SK-N-SH (cell line): ENCODE measurements around the gene THSD8. TPM values are rescaled to one million over a fixed set of nuclear protein-coding genes. Genes with fewer than 3 reads are reported as not detected.
A peak's percentile ranks its signal among the peaks of the same experiment; 100 is the strongest.

Source experiments
- CTCF ChIA-PET: fragments of 300-600, 350-600 bp; formaldehyde crosslinking; extraction: SDS; loops from one replicate; lab custom pipeline; 2021; lab: Yijun Ruan, JAX
- POLR2A ChIA-PET: fragments of 350-600 bp; sonication (Branson Sonifier 250); formaldehyde crosslinking; extraction: SDS; loops from one replicate; lab custom pipeline; 2020; ENCODE audit warnings: antibody characterized with exemption, inconsistent platforms; lab: Yijun Ruan, JAX
- DNase-seq: peaks from one replicate; pipeline ENCODE4 v3.0.0; 2012
- H2AFZ ChIP-seq: fragments of 200-600 bp; sonication (generic); 2 replicates; pipeline ENCODE4 v1.8.1; 2016; ENCODE audit warnings: antibody characterized with exemption, mild to moderate bottlenecking, low read depth
- H3F3A ChIP-seq: fragments of 200-600 bp; sonication (generic); replicated peaks from 2 replicates; pipeline ENCODE3; 2016; ENCODE audit warnings: antibody characterized with exemption, mild to moderate bottlenecking; ENCODE audit not compliant: insufficient read depth
- H3K27ac ChIP-seq, 2 experiments: fragments of 200-500 bp in 1 of 2; fragments of 200-600 bp in 1 of 2; sonication (Bioruptor generic) in 1 of 2; sonication (generic), shearing (Covaris generic) in 1 of 2; 2 replicates each; pipeline versions ENCODE4 v1.5.1 to v1.6.1; 2014 to 2016; ENCODE audit warnings: low read depth in 2 of 2, inconsistent platforms in 1 of 2, low read length in 1 of 2, mild to moderate bottlenecking in 1 of 2, mixed read lengths in 1 of 2
- H3K27me3 ChIP-seq: fragments of 200-600 bp; sonication (generic), shearing (Covaris generic); 2 replicates; pipeline ENCODE4 v1.6.1; 2016; ENCODE audit warnings: mixed run types; ENCODE audit not compliant: insufficient read depth
- H3K36me3 ChIP-seq, 2 experiments: fragments of 200-500 bp in 1 of 2; fragments of 200-600 bp in 1 of 2; sonication (Bioruptor generic) in 1 of 2; sonication (generic) in 1 of 2; replicated peaks in 1 of 2; 2 replicates each; pipeline versions ENCODE3 to v1.5.1; 2014 to 2016; ENCODE audit warnings: low read length in 1 of 2, mild to moderate bottlenecking in 1 of 2; ENCODE audit not compliant: insufficient read depth in 2 of 2, control insufficient read depth in 1 of 2
- H3K4me1 ChIP-seq, 2 experiments: fragments of 200-500 bp in 1 of 2; fragments of 200-600 bp in 1 of 2; sonication (Bioruptor generic) in 1 of 2; sonication (generic), shearing (Covaris generic) in 1 of 2; 2 replicates each; pipeline versions ENCODE4 v1.5.1 to v1.6.1; 2014 to 2016; ENCODE audit warnings: low read depth in 1 of 2, low read length in 1 of 2, mixed run types in 1 of 2; ENCODE audit not compliant: insufficient read depth in 2 of 2, control insufficient read depth in 1 of 2
- H3K4me2 ChIP-seq: fragments of 200-600 bp; sonication (generic), shearing (Covaris generic); 2 replicates; pipeline ENCODE4 v1.6.1; 2017; ENCODE audit warnings: mixed run types
- H3K4me3 ChIP-seq, 2 experiments: fragments of 200-500 bp in 1 of 2; fragments of 200-600 bp in 1 of 2; sonication (Bioruptor generic) in 1 of 2; sonication (generic), shearing (Covaris generic) in 1 of 2; 2 replicates each; pipeline versions ENCODE4 v1.5.1 to v1.8.1; 2014 to 2016; ENCODE audit warnings: low read depth in 2 of 2, inconsistent platforms in 1 of 2, low read length in 1 of 2, mild to moderate bottlenecking in 1 of 2, mixed read lengths in 1 of 2, moderate library complexity in 1 of 2
- H3K79me2 ChIP-seq: fragments of 200-600 bp; sonication (generic); 2 replicates; pipeline ENCODE4 v1.8.1; 2017; ENCODE audit warnings: mild to moderate bottlenecking; ENCODE audit not compliant: insufficient read depth
- H3K9ac ChIP-seq: fragments of 200-600 bp; sonication (generic); 2 replicates; pipeline ENCODE4 v1.6.1; 2017; ENCODE audit warnings: mixed run types
- H3K9me2 ChIP-seq: fragments of 200-600 bp; sonication (generic); 2 replicates; pipeline ENCODE4 v1.6.1; 2017; ENCODE audit warnings: mixed run types
- H3K9me3 ChIP-seq: fragments of 200-600 bp; sonication (generic); 2 replicates; pipeline ENCODE4 v1.6.1; 2017; ENCODE audit warnings: mixed run types, mild to moderate bottlenecking, moderate library complexity
- H4K20me1 ChIP-seq: fragments of 200-600 bp; sonication (generic); 2 replicates; pipeline ENCODE4 v1.6.1; 2017; ENCODE audit warnings: mild to moderate bottlenecking, mixed run types; ENCODE audit not compliant: insufficient read depth
- CHD2 ChIP-seq: fragments of 150-350 bp; IDR thresholded peaks from 2 replicates; pipeline ENCODE4 v1.6.1; 2018; ENCODE audit warnings: low read length; ENCODE audit not compliant: partially characterized antibody
- CTCF ChIP-seq: fragments of 200-600 bp; sonication (generic); IDR thresholded peaks from 2 replicates; pipeline ENCODE4 v1.6.1; 2017; ENCODE audit warnings: antibody characterized with exemption, mild to moderate bottlenecking, moderate library complexity
- ELF1 ChIP-seq: IDR thresholded peaks from 2 replicates; pipeline ENCODE4 v1.4.0; 2012
- EZH2phosphoT487 ChIP-seq: fragments of 200-600 bp; sonication (generic); IDR thresholded peaks from 2 replicates; pipeline ENCODE4 v1.6.1; 2017; ENCODE audit warnings: low read depth, mixed run types, mild to moderate bottlenecking, antibody characterized with exemption, moderate library complexity, borderline replicate concordance
- FOSL2 ChIP-seq: IDR thresholded peaks from 2 replicates; pipeline ENCODE4 v1.4.0; 2012; ENCODE audit warnings: low read depth, mild to moderate bottlenecking, moderate library complexity, borderline replicate concordance
- FOXM1 ChIP-seq: IDR thresholded peaks from 2 replicates; pipeline ENCODE4 v1.4.0; 2012; ENCODE audit warnings: low read depth, mild to moderate bottlenecking
- GABPA ChIP-seq: IDR thresholded peaks from 2 replicates; pipeline ENCODE4 v1.4.0; 2012; ENCODE audit warnings: low read depth, mild to moderate bottlenecking
- GATA2 ChIP-seq: sonication (generic); formaldehyde crosslinking; IDR thresholded peaks from 2 replicates; pipeline ENCODE4 v1.5.0; 2020; ENCODE audit warnings: mild to moderate bottlenecking, missing genetic modification reagents
- JUND ChIP-seq: IDR thresholded peaks from 2 replicates; pipeline ENCODE4 v1.4.0; 2012
- MAX ChIP-seq: IDR thresholded peaks from 2 replicates; pipeline ENCODE4 v1.4.0; 2012; ENCODE audit warnings: low read depth
- MXI1 ChIP-seq: IDR thresholded peaks from 2 replicates; pipeline ENCODE4 v1.6.1; 2012; ENCODE audit warnings: mild to moderate bottlenecking, low read depth, low read length, improper control_type of control experiment
- PBX3 ChIP-seq: IDR thresholded peaks from 2 replicates; pipeline ENCODE4; 2012
- POLR2AphosphoS5 ChIP-seq: IDR thresholded peaks from 2 replicates; pipeline ENCODE4 v1.6.1; 2012; ENCODE audit warnings: low read depth, low read length
- RCOR1 ChIP-seq: fragments of 150-350 bp; IDR thresholded peaks from 2 replicates; pipeline ENCODE4 v1.6.1; 2017; ENCODE audit warnings: antibody characterized with exemption, low read length
- RFX5 ChIP-seq: IDR thresholded peaks from 2 replicates; pipeline ENCODE4 v1.6.1; 2012; ENCODE audit warnings: mild to moderate bottlenecking, improper control_type of control experiment, low read length
- RXRA ChIP-seq: IDR thresholded peaks from 2 replicates; pipeline ENCODE4 v1.4.0; 2012; ENCODE audit warnings: low read depth, mild to moderate bottlenecking, borderline replicate concordance
- SIN3A ChIP-seq: IDR thresholded peaks from 2 replicates; pipeline ENCODE4 v1.6.1; 2012; ENCODE audit warnings: low read depth, mild to moderate bottlenecking, low read length, moderate library complexity, borderline replicate concordance
- SMC3 ChIP-seq: IDR thresholded peaks from 2 replicates; pipeline ENCODE4 v1.6.1; 2012; ENCODE audit warnings: low read depth, low read length, improper control_type of control experiment
- TAF1 ChIP-seq: IDR thresholded peaks from 2 replicates; pipeline ENCODE4 v1.6.1; 2012; ENCODE audit warnings: low read depth, mild to moderate bottlenecking, low read length, moderate library complexity, borderline replicate concordance
- YY1 ChIP-seq: IDR thresholded peaks from 2 replicates; pipeline ENCODE4 v1.4.0; 2012; ENCODE audit warnings: low read depth, mild to moderate bottlenecking
- WGBS: methylation state at CpG from one replicate; pipeline ENCODE4 v1.1.6; 2017; ENCODE audit warnings: low lambda C conversion rate; 5-methylcytosine and 5-hydroxymethylcytosine counted together
- polyA plus RNA-seq, 3 experiments: library from polyadenylated mRNA; depleted of rRNA; stranded (reverse); fragments of >200 nt; gene quantifications; 2 replicates each; pipeline ENCODE4 v1.2.3, GENCODE V29; 2012
- TF ChIP-seq, protein P1 (sequence below): fragments of 150-350 bp; IDR thresholded peaks from 2 replicates; pipeline ENCODE4 v1.6.1; 2016; ENCODE audit warnings: mild to moderate bottlenecking, low read depth, low read length

THSD8 gene
- polyA plus RNA-seq, 1 of the 3 experiments (the other 2 are of a cell fraction): not detected

GRCh38 chr19:12777217-12778016, 24.5 kb upstream of the THSD8 start (continued):
- peak; percentile 93 for TF ChIP-seq CTCF
- no peak for TF ChIP-seq FOSL2
- TF ChIP-seq POLR2AphosphoS5: no peak
- 0 out of 2 replicates have a peak, but pooled peaks have one; percentile 17 for TF ChIP-seq RFX5
- TF ChIP-seq ELF1: no peak
- TF ChIP-seq, protein P1, sequence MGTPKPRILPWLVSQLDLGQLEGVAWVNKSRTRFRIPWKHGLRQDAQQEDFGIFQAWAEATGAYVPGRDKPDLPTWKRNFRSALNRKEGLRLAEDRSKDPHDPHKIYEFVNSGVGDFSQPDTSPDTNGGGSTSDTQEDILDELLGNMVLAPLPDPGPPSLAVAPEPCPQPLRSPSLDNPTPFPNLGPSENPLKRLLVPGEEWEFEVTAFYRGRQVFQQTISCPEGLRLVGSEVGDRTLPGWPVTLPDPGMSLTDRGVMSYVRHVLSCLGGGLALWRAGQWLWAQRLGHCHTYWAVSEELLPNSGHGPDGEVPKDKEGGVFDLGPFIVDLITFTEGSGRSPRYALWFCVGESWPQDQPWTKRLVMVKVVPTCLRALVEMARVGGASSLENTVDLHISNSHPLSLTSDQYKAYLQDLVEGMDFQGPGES: no peak
- TF ChIP-seq RXRA: no peak

DNA sequence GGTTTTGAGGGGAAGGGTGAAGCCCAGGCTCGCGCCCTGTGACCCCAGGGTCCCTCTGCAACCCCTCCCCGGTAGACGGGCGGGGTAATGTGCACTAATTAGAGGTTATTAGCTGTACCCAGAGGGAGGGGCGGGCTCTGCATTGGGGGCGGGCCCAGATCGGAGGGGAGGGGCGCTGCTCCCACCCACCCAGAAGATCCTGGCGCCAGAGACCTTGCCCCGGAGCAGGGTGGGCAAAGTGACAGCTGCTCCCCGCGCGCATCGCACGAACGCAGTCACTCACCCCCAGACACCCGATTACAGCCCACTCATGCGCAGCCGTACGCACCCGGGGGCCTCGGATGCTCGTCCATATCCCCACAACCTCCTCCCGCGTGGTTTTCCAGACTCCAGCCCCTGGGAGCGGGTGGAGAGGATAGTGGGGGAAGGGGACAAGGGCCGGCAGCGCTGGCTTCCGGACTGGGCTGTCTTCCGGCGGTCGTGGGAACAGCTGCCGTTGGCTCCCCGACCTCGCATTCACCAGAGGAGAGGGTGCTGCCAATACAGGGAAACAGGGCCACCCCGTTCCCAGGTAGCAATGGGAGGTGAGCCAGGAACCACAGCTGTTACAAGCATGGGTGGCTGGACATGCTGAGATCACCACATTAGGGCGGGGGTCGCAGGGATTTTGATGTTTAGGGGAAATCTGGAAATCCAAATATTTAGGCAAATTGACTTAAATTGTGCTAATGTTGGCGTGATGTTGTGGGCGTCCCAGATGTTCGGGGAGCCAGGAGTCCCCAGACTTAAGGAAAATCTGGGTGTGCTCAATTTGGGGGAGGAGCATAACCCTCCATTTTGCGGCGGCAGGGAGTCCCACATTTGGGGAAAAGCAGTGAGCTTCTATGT, 23.6 kb upstream of the THSD8 start:
- H3K9ac ChIP-seq: peak overlapping the region; percentile 51
- H3K9me3 ChIP-seq: no peaks in the 10 kb centered on the region
- DNase-seq: peak; percentile 76
- peak overlapping the region; percentile 52 to 64 for H3K4me3 ChIP-seq
- no peaks in the 10 kb centered on the region for H3K79me2 ChIP-seq
- no peaks in the 10 kb centered on the region for H3K27me3 ChIP-seq
- H3K4me2 ChIP-seq: peak overlapping the region; percentile 91
- peak overlapping the region; percentile 80 for H2AFZ ChIP-seq
- no peaks in the 10 kb centered on the region for H4K20me1 ChIP-seq
- CTCF ChIA-PET: interaction anchor here (0.8 to 12.1 kb wide), 26 partner anchors 10 to 313 kb away, joined by 3 to 447 read pairs (median 4); partner anchors contain the start of genes GET3, JUNB, MAST1 and PRDX2
- H3F3A ChIP-seq: peaks cover 40% of the 10 kb centered on the region
- POLR2A ChIA-PET: interaction anchor here (1.0 to 3.5 kb wide), 8 partner anchors 10 to 69 kb away, joined by 3 to 88 read pairs (median 5); partner anchors contain the start of gene JUNB
- H3K36me3 ChIP-seq: no peaks in the 10 kb centered on the region
- H3K4me1 ChIP-seq: peaks cover 29 to 40% of the 10 kb centered on the region in 2 experiments; a peak in 3 of 4 replicates
- no peaks in the 10 kb centered on the region for H3K9me2 ChIP-seq
- WGBS: 4% methylated on average over 27 of the region's 44 CpGs
- peak overlapping the region; percentile 90 to 98 for H3K27ac ChIP-seq
- TF ChIP-seq PBX3: 0 out of 2 replicates have a peak, but pooled peaks have one; percentile 4
- no peak for TF ChIP-seq FOXM1
- no peak for TF ChIP-seq JUND
- TF ChIP-seq YY1: 0 out of 2 replicates have a peak, but pooled peaks have one; percentile 24
- peak; percentile 27; the same call in 1 of the 2 replicates for TF ChIP-seq GATA2 (CRISPR knock-in tag)
- no peak for TF ChIP-seq TAF1
- TF ChIP-seq MAX: peak; percentile 59; the same call in 1 of the 2 replicates
- 0 out of 2 replicates have a peak, but pooled peaks have one; percentile 17 for TF ChIP-seq POLR2AphosphoS5
- TF ChIP-seq ELF1: no peak
- no peak for TF ChIP-seq CTCF
- TF ChIP-seq RCOR1: 0 out of 2 replicates have a peak, but pooled peaks have one; percentile 13
- TF ChIP-seq SIN3A: peak; percentile 66; the same call in 1 of the 2 replicates
- TF ChIP-seq GABPA: peak; percentile 66
- peak; percentile 92 for TF ChIP-seq MXI1
- TF ChIP-seq CHD2: peak; percentile 93
- TF ChIP-seq RXRA: no peak
- TF ChIP-seq SMC3: no peak
- TF ChIP-seq EZH2phosphoT487: no peak
